ENCODE measurements around the gene AQP11.

GRCh38 chr11:77604281-77604680 lies 14.5 kb downstream of the AQP11 start:
- no peak for TF ChIP-seq EZH2 (IDR thresholded peaks at IDR 0.05; ENCODE audit: insufficient read depth, poor library complexity, severe bottlenecking)
- no peak for TF ChIP-seq EZH2phosphoT487 (IDR thresholded peaks at IDR 0.05; ENCODE audit: insufficient read depth, low read depth)
